GM19452 (cell line): ENCODE data around the gene ELP2.
"Not testable (repeated sequence)": the region's sequence is repeated elsewhere in the genome, so short reads cannot be mapped to it uniquely, and the experiment has no call there.

Experiments
- ATAC-seq: cut with Tn5 transposase; IDR thresholded peaks from one replicate; pipeline ENCODE4 v1.9.1; 2021; ENCODE audit not compliant: unreplicated experiment

ELP2 gene

GRCh38 chr18:36187826-36188721 is 58.4 kb downstream of the ELP2 start:
- no peak for ATAC-seq

- no peak for ATAC-seq
These were observed 59.2 kb downstream of the ELP2 start for GRCh38 chr18:36188916-36189315.

- no peak for ATAC-seq
These were observed 59.8 kb downstream of the ELP2 start for GRCh38 chr18:36189486-36189885.

- ATAC-seq, result no peak
These were observed 61.6 kb downstream of the ELP2 start for GRCh38 chr18:36191286-36191685.

GRCh38 chr18:36191711-36192110 is 62.0 kb downstream of the ELP2 start:
- ATAC-seq, result no peak

GRCh38 chr18:36194600-36195315 is 65.1 kb downstream of the ELP2 start:
- ATAC-seq, result no peak

- ATAC-seq, result no peak
These were observed 65.9 kb downstream of the ELP2 start for GRCh38 chr18:36195427-36196122.

- ATAC-seq, result no peak
These were observed 66.7 kb downstream of the ELP2 start for GRCh38 chr18:36196238-36196995.

GRCh38 chr18:36197511-36198166 is 67.9 kb downstream of the ELP2 start:
- ATAC-seq, result no peak

GRCh38 chr18:36199691-36200295 is 70.1 kb downstream of the ELP2 start:
- ATAC-seq, result no peak

- ATAC-seq, result no peak
These were observed 70.7 kb downstream of the ELP2 start for GRCh38 chr18:36200354-36200771.

GRCh38 chr18:36201765-36202164 is 72.1 kb downstream of the ELP2 start:
- no peak for ATAC-seq

- no peak for ATAC-seq
These were observed 73.7 kb downstream of the ELP2 start for GRCh38 chr18:36203360-36203895.

- ATAC-seq, result no peak
These were observed 75.5 kb downstream of the ELP2 start for GRCh38 chr18:36205166-36205565.

GRCh38 chr18:36207303-36207702 is 77.6 kb downstream of the ELP2 start:
- ATAC-seq, result no peak

GRCh38 chr18:36207969-36208368 is 78.3 kb downstream of the ELP2 start:
- not testable (repeated sequence) for ATAC-seq

- no peak for ATAC-seq
These were observed 81.9 kb downstream of the ELP2 start for GRCh38 chr18:36211612-36212065.

- no peak for ATAC-seq
These were observed 82.8 kb downstream of the ELP2 start for GRCh38 chr18:36212301-36213171.

GRCh38 chr18:36214811-36215210 is 85.1 kb downstream of the ELP2 start:
- no peak for ATAC-seq
